ENCODE results near the gene TMC3.

DNA sequence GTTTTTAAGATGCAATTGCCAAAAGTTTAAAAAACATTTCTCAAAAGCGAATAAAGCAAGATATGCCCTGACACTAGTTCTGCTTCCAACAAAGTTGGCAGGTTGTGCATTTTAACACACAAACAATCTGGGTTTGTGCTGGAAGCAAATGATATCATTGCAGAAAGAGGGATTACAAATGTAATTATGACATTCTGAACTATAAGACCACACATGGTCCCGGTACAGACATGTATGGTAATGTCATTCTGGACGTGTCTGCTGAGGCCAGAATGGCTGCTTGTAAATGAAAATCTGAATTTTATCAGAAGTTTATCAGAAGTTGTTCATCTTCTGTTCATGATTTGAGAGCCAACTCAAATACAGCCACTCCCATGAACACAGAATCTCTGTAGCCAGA lies 10.7 kb downstream of the TMC3 start:
- TF ChIP-seq, protein P1, sequence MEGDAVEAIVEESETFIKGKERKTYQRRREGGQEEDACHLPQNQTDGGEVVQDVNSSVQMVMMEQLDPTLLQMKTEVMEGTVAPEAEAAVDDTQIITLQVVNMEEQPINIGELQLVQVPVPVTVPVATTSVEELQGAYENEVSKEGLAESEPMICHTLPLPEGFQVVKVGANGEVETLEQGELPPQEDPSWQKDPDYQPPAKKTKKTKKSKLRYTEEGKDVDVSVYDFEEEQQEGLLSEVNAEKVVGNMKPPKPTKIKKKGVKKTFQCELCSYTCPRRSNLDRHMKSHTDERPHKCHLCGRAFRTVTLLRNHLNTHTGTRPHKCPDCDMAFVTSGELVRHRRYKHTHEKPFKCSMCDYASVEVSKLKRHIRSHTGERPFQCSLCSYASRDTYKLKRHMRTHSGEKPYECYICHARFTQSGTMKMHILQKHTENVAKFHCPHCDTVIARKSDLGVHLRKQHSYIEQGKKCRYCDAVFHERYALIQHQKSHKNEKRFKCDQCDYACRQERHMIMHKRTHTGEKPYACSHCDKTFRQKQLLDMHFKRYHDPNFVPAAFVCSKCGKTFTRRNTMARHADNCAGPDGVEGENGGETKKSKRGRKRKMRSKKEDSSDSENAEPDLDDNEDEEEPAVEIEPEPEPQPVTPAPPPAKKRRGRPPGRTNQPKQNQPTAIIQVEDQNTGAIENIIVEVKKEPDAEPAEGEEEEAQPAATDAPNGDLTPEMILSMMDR (IDR thresholded peaks at IDR 0.05): no peak
- no peak for TF ChIP-seq EZH2phosphoT487 (IDR thresholded peaks at IDR 0.05)

Measured in neural progenitor cell (in vitro differentiated cells).